Ecto neural progenitor cell (in vitro differentiated cells): Measurements from ENCODE around the gene HIF3A.

ENCODE experiments used
- DNase-seq: peaks from one replicate; pipeline ENCODE4 v3.0.0-alpha.2; 2018; ENCODE audit warnings: low spot score

The HIF3A gene

GRCh38 chr19:46330319-46330918 lies 33.6 kb downstream of the HIF3A start:
- DNase-seq, result no peak

- no peak for DNase-seq
These were observed 40.6 kb downstream of the HIF3A start for GRCh38 chr19:46337487-46337886.

- DNase-seq, result no peak
These were observed 42.6 kb downstream of the HIF3A start for GRCh38 chr19:46339446-46339845.

- no peak for DNase-seq
These were observed 43.3 kb downstream of the HIF3A start for GRCh38 chr19:46340051-46340659.

- DNase-seq, result no peak
These were observed 45.1 kb downstream of the HIF3A start for GRCh38 chr19:46341937-46342336.

GRCh38 chr19:46344363-46344762 lies 47.5 kb downstream of the HIF3A start:
- DNase-seq, result no peak

- no peak for DNase-seq
These were observed 48.3 kb downstream of the HIF3A start for GRCh38 chr19:46345157-46345556.

- peak; percentile 97 for DNase-seq
These were observed 50.2 kb downstream of the HIF3A start, which contains the start of gene PPP5C for GRCh38 chr19:46346821-46347571. PPP5C (plus strand) TSS chr19:46347087; CDS start chr19:46347097, 10 bp downstream.

- no peak for DNase-seq
These were observed 50.7 kb downstream of the HIF3A start for GRCh38 chr19:46347572-46347883.

- no peak for DNase-seq
These were observed 51.1 kb downstream of the HIF3A start for GRCh38 chr19:46347985-46348384.

GRCh38 chr19:46349311-46349993 lies 52.6 kb downstream of the HIF3A start:
- no peak for DNase-seq

- DNase-seq, result no peak
These were observed 53.4 kb downstream of the HIF3A start for GRCh38 chr19:46350029-46350757.

- no peak for DNase-seq
These were observed 53.9 kb downstream of the HIF3A start for GRCh38 chr19:46350758-46351159.

- DNase-seq, result no peak
These were observed 54.6 kb downstream of the HIF3A start for GRCh38 chr19:46351241-46352041.

GRCh38 chr19:46353730-46354528 lies 57.1 kb downstream of the HIF3A start:
- DNase-seq, result no peak

- DNase-seq, result no peak
These were observed 58.6 kb downstream of the HIF3A start for GRCh38 chr19:46355234-46356148.

GRCh38 chr19:46356149-46357055 lies 59.6 kb downstream of the HIF3A start:
- no peak for DNase-seq

GRCh38 chr19:46357846-46358583 lies 61.2 kb downstream of the HIF3A start:
- no peak for DNase-seq
